DOHH2 (cell line): Measurements from ENCODE around the gene ZNF367.

ENCODE experiments used
- H3F3A ChIP-seq: fragments of 200-600 bp; sonication (generic), shearing (Covaris generic); 2 replicates; pipeline ENCODE4 v1.6.0; 2016; ENCODE audit warnings: antibody characterized with exemption, mild to moderate bottlenecking; ENCODE audit not compliant: control insufficient read depth, insufficient read depth
- H3K27ac ChIP-seq: fragments of 200-600 bp; sonication (generic); 2 replicates; pipeline ENCODE4 v1.5.1; 2014; ENCODE audit warnings: low read depth, mild to moderate bottlenecking, low read length, moderate library complexity
- H3K27me3 ChIP-seq: fragments of 200-600 bp; sonication (generic); 2 replicates; pipeline ENCODE4 v1.6.1; 2014; ENCODE audit warnings: mild to moderate bottlenecking, low read length, mixed read lengths; ENCODE audit not compliant: control insufficient read depth
- H3K36me3 ChIP-seq: fragments of 200-600 bp; sonication (generic); 2 replicates; pipeline ENCODE4 v1.6.1; 2014; ENCODE audit warnings: mild to moderate bottlenecking, low read length, moderate library complexity, mixed read lengths; ENCODE audit not compliant: control insufficient read depth
- H3K4me1 ChIP-seq: fragments of 200-600 bp; sonication (generic); 2 replicates; pipeline ENCODE4 v1.6.1; 2014; ENCODE audit warnings: mild to moderate bottlenecking, low read length, mixed read lengths; ENCODE audit not compliant: control insufficient read depth
- H3K4me2 ChIP-seq: fragments of 200-600 bp; sonication (generic); 2 replicates; pipeline ENCODE4 v1.6.0; 2014; ENCODE audit warnings: mild to moderate bottlenecking, low read length, moderate library complexity
- H3K4me3 ChIP-seq: fragments of 200-600 bp; sonication (generic); 2 replicates; pipeline ENCODE4 v1.5.1; 2014; ENCODE audit warnings: mild to moderate bottlenecking, low read length, mixed read lengths
- H3K79me2 ChIP-seq: fragments of 200-600 bp; sonication (generic); 2 replicates; pipeline ENCODE4 v1.6.1; 2014; ENCODE audit warnings: mild to moderate bottlenecking, low read length, mixed read lengths; ENCODE audit not compliant: control insufficient read depth
- H3K9me2 ChIP-seq: fragments of 200-600 bp; sonication (generic); replicated peaks from 2 replicates; pipeline ENCODE4 v1.6.1; 2014; ENCODE audit warnings: mild to moderate bottlenecking, low read length, mixed read lengths; ENCODE audit not compliant: control insufficient read depth
- H3K9me3 ChIP-seq: fragments of 200-600 bp; sonication (generic); 2 replicates; pipeline ENCODE4 v1.6.1; 2014; ENCODE audit warnings: antibody characterized with exemption, low read length, mixed read lengths; ENCODE audit not compliant: control insufficient read depth, insufficient read depth
- H4K20me1 ChIP-seq: fragments of 200-600 bp; sonication (generic); 2 replicates; pipeline ENCODE4 v1.6.0; 2014; ENCODE audit warnings: low read depth, mild to moderate bottlenecking, antibody characterized with exemption, low read length, moderate library complexity; ENCODE audit not compliant: control insufficient read depth, insufficient read depth
- EZH2phosphoT487 ChIP-seq: fragments of 200-600 bp; sonication (generic); IDR thresholded peaks from 2 replicates; pipeline ENCODE4 v1.6.1; 2017; ENCODE audit warnings: borderline replicate concordance, mild to moderate bottlenecking, antibody characterized with exemption, low read length, moderate library complexity, mixed read lengths
- TF ChIP-seq, protein P1 (sequence below): fragments of 200-600 bp; sonication (generic); IDR thresholded peaks from one replicate; pipeline ENCODE4 v1.5.1; 2014; ENCODE audit warnings: antibody characterized with exemption, mild to moderate bottlenecking, low read depth, low read length; ENCODE audit not compliant: poor library complexity, severe bottlenecking

ZNF367 gene

GRCh38 chr9:96394832-96395496 lies 23.2 kb downstream of the ZNF367 start:
- Histone ChIP-seq H3F3A (peaks cover 10% of the 10 kb centered on the region), H3K36me3 (peaks cover 87% of the 10 kb centered on the region), H4K20me1 (peaks cover 17% of the 10 kb centered on the region; the same call in 1 of the 2 replicates), H3K79me2 (peaks cover 55% of the 10 kb centered on the region), H3K27ac (no peak overlapping the region), H3K4me3 (no peak overlapping the region), H3K9me3 (no peaks in the 10 kb centered on the region), H3K4me1 (peaks cover 14% of the 10 kb centered on the region), H3K9me2 (no peaks in the 10 kb centered on the region), H3K27me3 (no peaks in the 10 kb centered on the region), H3K4me2 (no peak overlapping the region)
- TF ChIP-seq, protein P1, sequence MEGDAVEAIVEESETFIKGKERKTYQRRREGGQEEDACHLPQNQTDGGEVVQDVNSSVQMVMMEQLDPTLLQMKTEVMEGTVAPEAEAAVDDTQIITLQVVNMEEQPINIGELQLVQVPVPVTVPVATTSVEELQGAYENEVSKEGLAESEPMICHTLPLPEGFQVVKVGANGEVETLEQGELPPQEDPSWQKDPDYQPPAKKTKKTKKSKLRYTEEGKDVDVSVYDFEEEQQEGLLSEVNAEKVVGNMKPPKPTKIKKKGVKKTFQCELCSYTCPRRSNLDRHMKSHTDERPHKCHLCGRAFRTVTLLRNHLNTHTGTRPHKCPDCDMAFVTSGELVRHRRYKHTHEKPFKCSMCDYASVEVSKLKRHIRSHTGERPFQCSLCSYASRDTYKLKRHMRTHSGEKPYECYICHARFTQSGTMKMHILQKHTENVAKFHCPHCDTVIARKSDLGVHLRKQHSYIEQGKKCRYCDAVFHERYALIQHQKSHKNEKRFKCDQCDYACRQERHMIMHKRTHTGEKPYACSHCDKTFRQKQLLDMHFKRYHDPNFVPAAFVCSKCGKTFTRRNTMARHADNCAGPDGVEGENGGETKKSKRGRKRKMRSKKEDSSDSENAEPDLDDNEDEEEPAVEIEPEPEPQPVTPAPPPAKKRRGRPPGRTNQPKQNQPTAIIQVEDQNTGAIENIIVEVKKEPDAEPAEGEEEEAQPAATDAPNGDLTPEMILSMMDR = no peak
- no peak for TF ChIP-seq EZH2phosphoT487

DNA sequence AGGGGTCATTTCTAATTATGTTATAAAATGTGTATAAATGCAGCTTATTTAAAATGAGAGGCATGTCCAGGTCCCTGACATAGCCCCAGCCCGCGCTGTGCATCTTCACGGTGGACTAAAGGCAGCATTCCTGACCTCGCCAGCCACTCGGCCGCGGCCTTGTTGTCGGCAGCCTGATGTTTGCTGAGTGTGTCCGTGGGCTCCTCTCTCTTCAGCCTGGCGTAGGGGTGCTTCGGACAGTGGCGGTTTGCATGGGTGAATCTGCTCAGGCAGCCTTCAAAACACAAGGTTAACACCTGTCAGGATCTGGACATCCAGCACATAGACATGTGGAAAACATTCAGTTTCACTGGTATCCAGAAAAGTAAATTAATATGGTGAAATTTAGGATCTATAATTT lies 25.9 kb downstream of the ZNF367 start:
- peaks cover 15% of the 10 kb centered on the region for H3F3A ChIP-seq
- H3K36me3 ChIP-seq = peaks cover 88% of the 10 kb centered on the region
- H3K27ac ChIP-seq = no peak overlapping the region
- peaks cover 29% of the 10 kb centered on the region for H3K79me2 ChIP-seq
- no peaks in the 10 kb centered on the region for H3K9me2 ChIP-seq
- H4K20me1 ChIP-seq = 0 out of 2 replicates have a peak, but pooled peaks cover 5% of the 10 kb centered on the region
- H3K4me3 ChIP-seq = no peak overlapping the region
- H3K27me3 ChIP-seq = no peaks in the 10 kb centered on the region
- no peaks in the 10 kb centered on the region for H3K9me3 ChIP-seq
- no peaks in the 10 kb centered on the region for H3K4me1 ChIP-seq
- no peak for TF ChIP-seq EZH2phosphoT487
- TF ChIP-seq, protein P1 = no peak
- H3K4me2 ChIP-seq = no peak overlapping the region

DNA sequence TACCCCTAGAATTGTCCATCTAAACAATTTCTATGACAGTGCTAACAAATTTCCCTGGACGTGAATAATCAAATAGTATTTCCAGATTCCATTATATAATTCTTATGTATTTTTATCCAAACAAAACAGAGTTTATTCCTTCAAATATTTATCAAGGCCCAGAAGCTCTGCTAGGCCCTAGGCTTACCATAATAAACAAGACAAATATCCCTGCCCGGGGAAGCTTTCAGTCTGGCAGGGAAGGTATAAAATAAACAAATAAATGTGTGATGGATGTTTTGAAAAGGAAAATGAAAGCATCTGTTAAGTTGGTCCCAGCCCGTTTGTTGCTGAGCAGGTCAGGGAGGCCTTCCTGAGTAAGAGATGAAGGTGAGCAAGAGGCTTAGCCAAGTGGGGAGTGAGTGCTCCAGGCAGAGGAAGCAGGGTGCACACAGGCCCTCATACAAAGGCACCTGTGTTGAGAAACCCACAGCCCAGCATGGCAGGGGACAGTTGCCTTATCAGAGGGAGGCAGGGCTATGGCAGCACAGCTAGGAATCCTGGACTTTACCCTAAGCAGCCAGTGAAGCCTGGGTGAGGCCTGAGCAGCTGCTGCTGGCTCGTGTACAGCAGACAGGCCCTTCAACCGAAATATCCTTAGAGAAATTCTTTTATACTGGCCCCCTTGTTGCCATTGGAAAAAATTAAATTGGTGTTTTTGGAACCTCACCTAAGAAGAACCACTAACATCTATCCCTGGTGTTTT lies 27.0 kb downstream of the ZNF367 start:
- Histone ChIP-seq H3F3A (peaks cover 19% of the 10 kb centered on the region), H3K9me2 (no peaks in the 10 kb centered on the region), H3K27me3 (no peaks in the 10 kb centered on the region), H3K36me3 (peaks cover 93% of the 10 kb centered on the region), H3K9me3 (no peaks in the 10 kb centered on the region), H3K79me2 (peaks cover 22% of the 10 kb centered on the region), H3K4me3 (no peak overlapping the region), H3K27ac (no peak overlapping the region), H3K4me1 (no peaks in the 10 kb centered on the region), H3K4me2 (no peak overlapping the region), H4K20me1 (0 out of 2 replicates have a peak, but pooled peaks cover 5% of the 10 kb centered on the region)
- no peak for TF ChIP-seq EZH2phosphoT487
- TF ChIP-seq, protein P1 = no peak
